ENCODE measurements around the gene CEP112. TPM values are rescaled to one million over a fixed set of nuclear protein-coding genes. Genes with fewer than 3 reads are reported as not detected.

CEP112 gene
- total and polyA plus RNA-seq, 2 donors (not counting 3 experiments of a cell fraction or from before 2014, with no cell fraction given), result 1.5 to 25.3 TPM

GRCh38 chr17:65601145-65601544 lies 590.8 kb downstream of the CEP112 start:
- Histone ChIP-seq H3K4me1 (ENCODE audit: control insufficient read depth, extremely low read depth, insufficient read depth, low read length) (peaks cover 10% of the 10 kb centered on the region), H3K79me2 (ENCODE audit: control insufficient read depth, insufficient read depth, low read length) (no peaks in the 10 kb centered on the region), H3K9ac (replicated peaks; ENCODE audit: extremely low read depth, insufficient read depth, low read length) (no peak overlapping the region), H3K4me3 (replicated peaks in 1 of 3; ENCODE audit: insufficient read depth in 1 of 3, low read depth in 1 of 3, low read length in 3 of 3) (no peak overlapping the region), H3K4me2 (ENCODE audit: insufficient read depth, low read length) (no peak overlapping the region), H3K36me3 (ENCODE audit: control insufficient read depth in 2 of 2, extremely low read depth in 1 of 2, insufficient read depth in 2 of 2, low read length in 2 of 2) (no peaks in the 10 kb centered on the region), H3K27ac (ENCODE audit: insufficient read depth, low read depth, low read length) (no peak overlapping the region), H4K20me1 (replicated peaks; ENCODE audit: control insufficient read depth, extremely low read depth, insufficient read depth, low read length) (no peaks in the 10 kb centered on the region), H3K9me1 (replicated peaks; ENCODE audit: control insufficient read depth, extremely low read depth, insufficient read depth, low read length) (no peaks in the 10 kb centered on the region), H3K9me3 (replicated peaks; ENCODE audit: control insufficient read depth, insufficient read depth, low read length) (no peaks in the 10 kb centered on the region), H3K27me3 (ENCODE audit: control insufficient read depth in 2 of 2, insufficient read depth in 2 of 2, low read length in 2 of 2) (no peaks in the 10 kb centered on the region), H2AFZ (ENCODE audit: low read depth, low read length) (no peak overlapping the region)
- no TSS peak for BruUV-seq (replicated peaks)
- FAIRE-seq (no peak), DNase-seq (ENCODE audit: low read depth, low spot score) (no peak)
- intact Hi-C loops (cut with micrococcal nuclease), result loop anchor here (5.0 kb wide), 1 partner anchor 39 kb away; the partner anchor contains the start of gene AXIN2
- ChIA-PET POLR2A (interaction anchor here (0.5 kb wide), 1 partner anchor 95 kb away, joined by 5 read pairs; no protein-coding TSS in a partner anchor), CTCF (interaction anchor here (0.6 to 1.1 kb wide), 2 partner anchors 29 to 44 kb away, joined by 3 read pairs; no protein-coding TSS in a partner anchor)
- TF ChIP-seq EZH2 (IDR thresholded peaks at IDR 0.05; ENCODE audit: borderline replicate concordance, low read depth, low read length, severe bottlenecking) (no peak), POLR2A (IDR thresholded peaks at IDR 0.05; ENCODE audit: low read depth, low read length) (no peak), CTCF (IDR thresholded peaks at IDR 0.05; ENCODE audit: extremely low read depth in 1 of 2, insufficient read depth in 1 of 2, low read depth in 1 of 2, low read length in 2 of 2) (no peak), MYC (IDR thresholded peaks at IDR 0.05; ENCODE audit: low read depth, low read length) (no peak), GATA2 (IDR thresholded peaks at IDR 0.05; ENCODE audit: insufficient read depth, insufficient read length, low read depth, low read length) (no peak), FOS (IDR thresholded peaks at IDR 0.05; ENCODE audit: borderline replicate concordance, insufficient read depth, low read length) (no peak), MAX (IDR thresholded peaks at IDR 0.05; ENCODE audit: insufficient read depth, insufficient read length) (no peak)
- dilution Hi-C loops (cut with MboI; ENCODE audit: extremely low pct_ligation_motif_present, low sequenced_read_pairs), result no loop called here

Data from endothelial cell of umbilical vein (primary cell).